GM23338 (cell line): ENCODE measurements around the gene GLUD1. TPM values are rescaled to one million over a fixed set of nuclear protein-coding genes. Genes with fewer than 3 reads are reported as not detected.

Experiments
- ATAC-seq: fragments of 200-7000 bp; cut with Tn5 transposase; 3 replicates; pipeline ENCODE4 v1.9.1; 2020
- DNase-seq: peaks from one replicate; pipeline ENCODE4 v3.0.0-alpha.2; 2015; ENCODE audit warnings: low spot score
- H2AFZ ChIP-seq: fragments of 200-600 bp; sonication (generic); 2 replicates; pipeline ENCODE4 v1.8.0; 2016; ENCODE audit warnings: antibody characterized with exemption, mild to moderate bottlenecking, moderate library complexity
- H3F3A ChIP-seq: fragments of 200-600 bp; sonication (generic); replicated peaks from 2 replicates; pipeline ENCODE4 v1.8.0; 2017; ENCODE audit warnings: antibody characterized with exemption, mixed run types, low read depth
- H3K27ac ChIP-seq: fragments of 200-600 bp; sonication (generic); 2 replicates; pipeline ENCODE4 v1.6.1; 2016; ENCODE audit warnings: low read depth
- H3K27me3 ChIP-seq: fragments of 200-600 bp; sonication (generic); 2 replicates; pipeline ENCODE4 v1.8.0; 2016; ENCODE audit warnings: mild to moderate bottlenecking, mixed run types, moderate library complexity; ENCODE audit not compliant: insufficient read depth
- H3K36me3 ChIP-seq: fragments of 200-600 bp; sonication (generic); 2 replicates; pipeline ENCODE4 v1.8.0; 2016; ENCODE audit warnings: mild to moderate bottlenecking; ENCODE audit not compliant: insufficient read depth
- H3K4me1 ChIP-seq: fragments of 200-600 bp; sonication (generic); 2 replicates; pipeline ENCODE4 v1.8.0; 2016; ENCODE audit warnings: mild to moderate bottlenecking, moderate library complexity; ENCODE audit not compliant: insufficient read depth
- H3K4me2 ChIP-seq: fragments of 200-600 bp; sonication (generic); 2 replicates; pipeline ENCODE4 v1.7.1; 2017; ENCODE audit warnings: mixed run types
- H3K4me3 ChIP-seq: fragments of 200-600 bp; sonication (generic); 2 replicates; pipeline ENCODE4 v1.6.1; 2016; ENCODE audit warnings: mixed run types
- H3K79me2 ChIP-seq: fragments of 200-600 bp; sonication (generic); replicated peaks from 2 replicates; pipeline ENCODE4 v1.8.0; 2017; ENCODE audit warnings: mild to moderate bottlenecking; ENCODE audit not compliant: insufficient read depth
- H3K9me2 ChIP-seq: fragments of 200-600 bp; sonication (generic); 2 replicates; pipeline ENCODE4 v1.8.0; 2017; ENCODE audit not compliant: insufficient read depth
- H4K20me1 ChIP-seq: fragments of 200-600 bp; sonication (generic); replicated peaks from 2 replicates; pipeline ENCODE4 v1.8.0; 2017; ENCODE audit warnings: mild to moderate bottlenecking; ENCODE audit not compliant: insufficient read depth
- H3K27ac Mint-ChIP-seq: 2 replicates; pipeline ENCODE4 v1.8.0; 2020; ENCODE audit warnings: inconsistent platforms, mild to moderate bottlenecking, moderate library complexity, mixed read lengths
- H3K27me3 Mint-ChIP-seq: 3 replicates; pipeline ENCODE4 v1.8.0; 2022; ENCODE audit warnings: low read depth, mild to moderate bottlenecking, moderate library complexity, mixed read lengths, inconsistent platforms; ENCODE audit not compliant: insufficient read depth, poor library complexity
- H3K36me3 Mint-ChIP-seq: 3 replicates; pipeline ENCODE4 v1.8.0; 2021; ENCODE audit warnings: low read depth, mild to moderate bottlenecking, inconsistent platforms, moderate library complexity, mixed read lengths
- H3K4me1 Mint-ChIP-seq: 3 replicates; pipeline ENCODE4 v1.8.0; 2020; ENCODE audit warnings: mild to moderate bottlenecking, inconsistent platforms, mixed read lengths
- H3K4me3 Mint-ChIP-seq: 3 replicates; pipeline ENCODE4 v1.8.0; 2021; ENCODE audit warnings: moderate library complexity, mild to moderate bottlenecking, inconsistent platforms, mixed read lengths
- H3K9me3 Mint-ChIP-seq: 3 replicates; pipeline ENCODE4 v1.8.0; 2020; ENCODE audit warnings: moderate library complexity, mild to moderate bottlenecking, inconsistent platforms, mixed read lengths
- CREB1 ChIP-seq: fragments of 250-450 bp; sonication (Bioruptor Pico); IDR thresholded peaks from 2 replicates; pipeline ENCODE4 v1.5.0; 2020; ENCODE audit warnings: low read depth, mild to moderate bottlenecking, moderate library complexity
- EZH2 ChIP-seq: fragments of 200-600 bp; sonication (generic); IDR thresholded peaks from one replicate; pipeline ENCODE4 v1.8.0; 2017; ENCODE audit warnings: antibody characterized with exemption, mild to moderate bottlenecking, low read depth; ENCODE audit not compliant: unreplicated experiment
- EZH2phosphoT487 ChIP-seq: fragments of 200-600 bp; sonication (generic); IDR thresholded peaks from one replicate; pipeline ENCODE4 v1.8.1; 2018; ENCODE audit warnings: antibody characterized with exemption; ENCODE audit not compliant: unreplicated experiment
- JUNB ChIP-seq: IDR thresholded peaks from one replicate; pipeline ENCODE4 v1.6.1; 2016; ENCODE audit warnings: antibody characterized with exemption; ENCODE audit not compliant: unreplicated experiment
- NANOG ChIP-seq: IDR thresholded peaks from 2 replicates; pipeline ENCODE4 v1.6.1; 2016; ENCODE audit warnings: antibody characterized with exemption, borderline replicate concordance
- POLR2AphosphoS5 ChIP-seq: IDR thresholded peaks from 2 replicates; pipeline ENCODE4 v1.6.1; 2016; ENCODE audit warnings: antibody characterized with exemption, low read depth
- STAT1 ChIP-seq: IDR thresholded peaks from one replicate; pipeline ENCODE4 v1.6.1; 2016; ENCODE audit warnings: antibody characterized with exemption; ENCODE audit not compliant: unreplicated experiment
- ZNF114 ChIP-seq: fragments of 250-450 bp; sonication (Bioruptor Pico); IDR thresholded peaks from 2 replicates; pipeline ENCODE4 v1.5.0; 2020; ENCODE audit warnings: mild to moderate bottlenecking, moderate library complexity
- ZNF331 ChIP-seq: fragments of 250-450 bp; sonication (Bioruptor Pico); IDR thresholded peaks from 2 replicates; pipeline ENCODE4 v1.5.0; 2020; ENCODE audit warnings: low read depth, mild to moderate bottlenecking, moderate library complexity
- polyA plus RNA-seq: library from polyadenylated mRNA; unstranded; fragments of >200 nt; fragmentation: Nextera tagmentation; extraction: Ambion mirVana; gene quantifications from 2 replicates; pipeline ENCODE4 v1.2.1, GENCODE V29; 2016
- total RNA-seq: library from RNA; depleted of rRNA; stranded (reverse); fragments of >200 nt; shearing (Covaris generic); gene quantifications from 2 replicates; pipeline ENCODE4 v1.2.3, GENCODE V29; 2014
- TF ChIP-seq, protein P1 (sequence below): IDR thresholded peaks from 2 replicates; pipeline ENCODE4 v1.6.1; 2016; ENCODE audit warnings: antibody characterized with exemption
- TF ChIP-seq, protein P2 (sequence below): IDR thresholded peaks from one replicate; pipeline ENCODE4 v1.6.1; 2018; ENCODE audit warnings: antibody characterized with exemption; ENCODE audit not compliant: unreplicated experiment
- TF ChIP-seq, protein P3 (sequence below): fragments of 250-450 bp; sonication (Bioruptor Pico); IDR thresholded peaks from 2 replicates; pipeline ENCODE4 v1.5.0; 2020; ENCODE audit warnings: mild to moderate bottlenecking, moderate library complexity
- TF ChIP-seq, protein P4 (sequence below), 2 experiments: fragments of 200-600 bp in 1 of 2; sonication (generic) in 1 of 2; conservative IDR thresholded peaks; 2 replicates each; pipeline versions ENCODE4 v1.5.1 to v1.6.1; 2016 to 2017; ENCODE audit warnings: antibody characterized with exemption in 2 of 2, low read depth in 2 of 2, mild to moderate bottlenecking in 2 of 2, moderate library complexity in 1 of 2

The GLUD1 gene
- total and polyA plus RNA-seq, 2 experiments from 2014 or later: 44.7 to 144 TPM

DNA sequence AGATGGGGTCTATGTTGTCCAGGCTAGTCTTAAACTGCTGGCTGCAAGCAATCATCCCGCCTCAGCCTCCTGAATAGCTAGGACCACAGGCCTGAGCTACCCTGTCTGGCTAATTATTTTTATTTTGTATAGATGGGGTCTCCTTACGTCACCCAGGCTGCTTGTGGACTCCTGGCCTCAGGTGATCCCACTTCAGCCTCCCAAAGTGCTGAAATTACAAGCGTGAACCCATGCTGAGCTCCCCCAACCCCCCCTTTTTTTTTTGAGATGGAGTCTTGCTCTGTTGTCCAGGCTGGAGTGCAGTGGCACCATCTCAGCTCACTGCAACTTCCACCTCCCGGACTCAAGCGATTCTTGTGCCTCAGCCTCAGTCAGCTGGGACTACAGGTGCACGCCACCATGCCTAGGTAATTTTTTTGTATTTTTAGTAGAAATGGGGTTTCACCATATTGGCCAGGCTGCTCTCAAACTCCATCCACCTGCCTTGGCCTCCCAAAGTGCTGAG, 49.2 kb downstream of the GLUD1 start:
- Histone ChIP-seq H4K20me1 (no peaks in the 10 kb centered on the region; the same call in 1 of the 2 replicates), H3K79me2 (no peaks in the 10 kb centered on the region), H3K27me3 (no peaks in the 10 kb centered on the region), H3K4me2 (no peak overlapping the region), H3K4me3 (no peak overlapping the region), H3K9me2 (no peaks in the 10 kb centered on the region), H3F3A (no peaks in the 10 kb centered on the region), H2AFZ (no peak overlapping the region), H3K4me1 (no peaks in the 10 kb centered on the region), H3K36me3 (0 out of 2 replicates have a peak, but pooled peaks cover 4% of the 10 kb centered on the region), H3K27ac (no peak overlapping the region)
- H3K4me1 Mint-ChIP-seq: no peaks in the 10 kb centered on the region
- TF ChIP-seq ZNF114 (CRISPR knock-in tag) (no peak), JUNB (no peak), CREB1 (CRISPR knock-in tag) (no peak), EZH2 (no peak), POLR2AphosphoS5 (no peak), NANOG (no peak), STAT1 (no peak), EZH2phosphoT487 (no peak), ZNF331 (CRISPR knock-in tag) (no peak)
- TF ChIP-seq, protein P1, sequence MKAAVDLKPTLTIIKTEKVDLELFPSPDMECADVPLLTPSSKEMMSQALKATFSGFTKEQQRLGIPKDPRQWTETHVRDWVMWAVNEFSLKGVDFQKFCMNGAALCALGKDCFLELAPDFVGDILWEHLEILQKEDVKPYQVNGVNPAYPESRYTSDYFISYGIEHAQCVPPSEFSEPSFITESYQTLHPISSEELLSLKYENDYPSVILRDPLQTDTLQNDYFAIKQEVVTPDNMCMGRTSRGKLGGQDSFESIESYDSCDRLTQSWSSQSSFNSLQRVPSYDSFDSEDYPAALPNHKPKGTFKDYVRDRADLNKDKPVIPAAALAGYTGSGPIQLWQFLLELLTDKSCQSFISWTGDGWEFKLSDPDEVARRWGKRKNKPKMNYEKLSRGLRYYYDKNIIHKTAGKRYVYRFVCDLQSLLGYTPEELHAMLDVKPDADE: no peak
- TF ChIP-seq, protein P2, sequence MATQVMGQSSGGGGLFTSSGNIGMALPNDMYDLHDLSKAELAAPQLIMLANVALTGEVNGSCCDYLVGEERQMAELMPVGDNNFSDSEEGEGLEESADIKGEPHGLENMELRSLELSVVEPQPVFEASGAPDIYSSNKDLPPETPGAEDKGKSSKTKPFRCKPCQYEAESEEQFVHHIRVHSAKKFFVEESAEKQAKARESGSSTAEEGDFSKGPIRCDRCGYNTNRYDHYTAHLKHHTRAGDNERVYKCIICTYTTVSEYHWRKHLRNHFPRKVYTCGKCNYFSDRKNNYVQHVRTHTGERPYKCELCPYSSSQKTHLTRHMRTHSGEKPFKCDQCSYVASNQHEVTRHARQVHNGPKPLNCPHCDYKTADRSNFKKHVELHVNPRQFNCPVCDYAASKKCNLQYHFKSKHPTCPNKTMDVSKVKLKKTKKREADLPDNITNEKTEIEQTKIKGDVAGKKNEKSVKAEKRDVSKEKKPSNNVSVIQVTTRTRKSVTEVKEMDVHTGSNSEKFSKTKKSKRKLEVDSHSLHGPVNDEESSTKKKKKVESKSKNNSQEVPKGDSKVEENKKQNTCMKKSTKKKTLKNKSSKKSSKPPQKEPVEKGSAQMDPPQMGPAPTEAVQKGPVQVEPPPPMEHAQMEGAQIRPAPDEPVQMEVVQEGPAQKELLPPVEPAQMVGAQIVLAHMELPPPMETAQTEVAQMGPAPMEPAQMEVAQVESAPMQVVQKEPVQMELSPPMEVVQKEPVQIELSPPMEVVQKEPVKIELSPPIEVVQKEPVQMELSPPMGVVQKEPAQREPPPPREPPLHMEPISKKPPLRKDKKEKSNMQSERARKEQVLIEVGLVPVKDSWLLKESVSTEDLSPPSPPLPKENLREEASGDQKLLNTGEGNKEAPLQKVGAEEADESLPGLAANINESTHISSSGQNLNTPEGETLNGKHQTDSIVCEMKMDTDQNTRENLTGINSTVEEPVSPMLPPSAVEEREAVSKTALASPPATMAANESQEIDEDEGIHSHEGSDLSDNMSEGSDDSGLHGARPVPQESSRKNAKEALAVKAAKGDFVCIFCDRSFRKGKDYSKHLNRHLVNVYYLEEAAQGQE: no peak
- TF ChIP-seq, protein P3, sequence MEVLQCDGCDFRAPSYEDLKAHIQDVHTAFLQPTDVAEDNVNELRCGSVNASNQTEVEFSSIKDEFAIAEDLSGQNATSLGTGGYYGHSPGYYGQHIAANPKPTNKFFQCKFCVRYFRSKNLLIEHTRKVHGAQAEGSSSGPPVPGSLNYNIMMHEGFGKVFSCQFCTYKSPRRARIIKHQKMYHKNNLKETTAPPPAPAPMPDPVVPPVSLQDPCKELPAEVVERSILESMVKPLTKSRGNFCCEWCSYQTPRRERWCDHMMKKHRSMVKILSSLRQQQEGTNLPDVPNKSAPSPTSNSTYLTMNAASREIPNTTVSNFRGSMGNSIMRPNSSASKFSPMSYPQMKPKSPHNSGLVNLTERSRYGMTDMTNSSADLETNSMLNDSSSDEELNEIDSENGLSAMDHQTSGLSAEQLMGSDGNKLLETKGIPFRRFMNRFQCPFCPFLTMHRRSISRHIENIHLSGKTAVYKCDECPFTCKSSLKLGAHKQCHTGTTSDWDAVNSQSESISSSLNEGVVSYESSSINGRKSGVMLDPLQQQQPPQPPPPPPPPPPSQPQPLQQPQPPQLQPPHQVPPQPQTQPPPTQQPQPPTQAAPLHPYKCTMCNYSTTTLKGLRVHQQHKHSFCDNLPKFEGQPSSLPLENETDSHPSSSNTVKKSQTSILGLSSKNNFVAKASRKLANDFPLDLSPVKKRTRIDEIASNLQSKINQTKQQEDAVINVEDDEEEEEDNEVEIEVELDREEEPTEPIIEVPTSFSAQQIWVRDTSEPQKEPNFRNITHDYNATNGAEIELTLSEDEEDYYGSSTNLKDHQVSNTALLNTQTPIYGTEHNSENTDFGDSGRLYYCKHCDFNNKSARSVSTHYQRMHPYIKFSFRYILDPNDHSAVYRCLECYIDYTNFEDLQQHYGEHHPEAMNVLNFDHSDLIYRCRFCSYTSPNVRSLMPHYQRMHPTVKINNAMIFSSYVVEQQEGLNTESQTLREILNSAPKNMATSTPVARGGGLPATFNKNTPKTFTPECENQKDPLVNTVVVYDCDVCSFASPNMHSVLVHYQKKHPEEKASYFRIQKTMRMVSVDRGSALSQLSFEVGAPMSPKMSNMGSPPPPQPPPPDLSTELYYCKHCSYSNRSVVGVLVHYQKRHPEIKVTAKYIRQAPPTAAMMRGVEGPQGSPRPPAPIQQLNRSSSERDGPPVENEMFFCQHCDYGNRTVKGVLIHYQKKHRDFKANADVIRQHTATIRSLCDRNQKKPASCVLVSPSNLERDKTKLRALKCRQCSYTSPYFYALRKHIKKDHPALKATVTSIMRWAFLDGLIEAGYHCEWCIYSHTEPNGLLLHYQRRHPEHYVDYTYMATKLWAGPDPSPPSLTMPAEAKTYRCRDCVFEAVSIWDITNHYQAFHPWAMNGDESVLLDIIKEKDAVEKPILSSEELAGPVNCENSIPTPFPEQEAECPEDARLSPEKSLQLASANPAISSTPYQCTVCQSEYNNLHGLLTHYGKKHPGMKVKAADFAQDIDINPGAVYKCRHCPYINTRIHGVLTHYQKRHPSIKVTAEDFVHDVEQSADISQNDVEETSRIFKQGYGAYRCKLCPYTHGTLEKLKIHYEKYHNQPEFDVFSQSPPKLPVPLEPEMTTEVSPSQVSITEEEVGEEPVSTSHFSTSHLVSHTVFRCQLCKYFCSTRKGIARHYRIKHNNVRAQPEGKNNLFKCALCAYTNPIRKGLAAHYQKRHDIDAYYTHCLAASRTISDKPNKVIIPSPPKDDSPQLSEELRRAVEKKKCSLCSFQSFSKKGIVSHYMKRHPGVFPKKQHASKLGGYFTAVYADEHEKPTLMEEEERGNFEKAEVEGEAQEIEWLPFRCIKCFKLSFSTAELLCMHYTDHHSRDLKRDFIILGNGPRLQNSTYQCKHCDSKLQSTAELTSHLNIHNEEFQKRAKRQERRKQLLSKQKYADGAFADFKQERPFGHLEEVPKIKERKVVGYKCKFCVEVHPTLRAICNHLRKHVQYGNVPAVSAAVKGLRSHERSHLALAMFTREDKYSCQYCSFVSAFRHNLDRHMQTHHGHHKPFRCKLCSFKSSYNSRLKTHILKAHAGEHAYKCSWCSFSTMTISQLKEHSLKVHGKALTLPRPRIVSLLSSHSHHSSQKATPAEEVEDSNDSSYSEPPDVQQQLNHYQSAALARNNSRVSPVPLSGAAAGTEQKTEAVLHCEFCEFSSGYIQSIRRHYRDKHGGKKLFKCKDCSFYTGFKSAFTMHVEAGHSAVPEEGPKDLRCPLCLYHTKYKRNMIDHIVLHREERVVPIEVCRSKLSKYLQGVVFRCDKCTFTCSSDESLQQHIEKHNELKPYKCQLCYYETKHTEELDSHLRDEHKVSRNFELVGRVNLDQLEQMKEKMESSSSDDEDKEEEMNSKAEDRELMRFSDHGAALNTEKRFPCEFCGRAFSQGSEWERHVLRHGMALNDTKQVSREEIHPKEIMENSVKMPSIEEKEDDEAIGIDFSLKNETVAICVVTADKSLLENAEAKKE (CRISPR knock-in tag): no peak
- TF ChIP-seq, protein P4, sequence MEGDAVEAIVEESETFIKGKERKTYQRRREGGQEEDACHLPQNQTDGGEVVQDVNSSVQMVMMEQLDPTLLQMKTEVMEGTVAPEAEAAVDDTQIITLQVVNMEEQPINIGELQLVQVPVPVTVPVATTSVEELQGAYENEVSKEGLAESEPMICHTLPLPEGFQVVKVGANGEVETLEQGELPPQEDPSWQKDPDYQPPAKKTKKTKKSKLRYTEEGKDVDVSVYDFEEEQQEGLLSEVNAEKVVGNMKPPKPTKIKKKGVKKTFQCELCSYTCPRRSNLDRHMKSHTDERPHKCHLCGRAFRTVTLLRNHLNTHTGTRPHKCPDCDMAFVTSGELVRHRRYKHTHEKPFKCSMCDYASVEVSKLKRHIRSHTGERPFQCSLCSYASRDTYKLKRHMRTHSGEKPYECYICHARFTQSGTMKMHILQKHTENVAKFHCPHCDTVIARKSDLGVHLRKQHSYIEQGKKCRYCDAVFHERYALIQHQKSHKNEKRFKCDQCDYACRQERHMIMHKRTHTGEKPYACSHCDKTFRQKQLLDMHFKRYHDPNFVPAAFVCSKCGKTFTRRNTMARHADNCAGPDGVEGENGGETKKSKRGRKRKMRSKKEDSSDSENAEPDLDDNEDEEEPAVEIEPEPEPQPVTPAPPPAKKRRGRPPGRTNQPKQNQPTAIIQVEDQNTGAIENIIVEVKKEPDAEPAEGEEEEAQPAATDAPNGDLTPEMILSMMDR (conservative IDR thresholded peaks at IDR 0.05; ENCODE audit: low read depth in 2 of 2): no peak
- DNase-seq: no peak
- ATAC-seq: no peak
- no peak overlapping the region for H3K4me3 Mint-ChIP-seq
- no peak overlapping the region for H3K27ac Mint-ChIP-seq
- no peaks in the 10 kb centered on the region for H3K9me3 Mint-ChIP-seq
- H3K36me3 Mint-ChIP-seq: peaks cover 33% of the 10 kb centered on the region; the same call in 2 of the 3 replicates
- peaks cover 5% of the 10 kb centered on the region for H3K27me3 Mint-ChIP-seq
